ENCODE data around the gene TRAPPC1. TPM values are rescaled to one million over a fixed set of nuclear protein-coding genes. Genes with fewer than 3 reads are reported as not detected.
A peak's percentile ranks its signal among the peaks of the same experiment; 100 is the strongest.

Gene TRAPPC1
- total and polyA plus RNA-seq, 10 of the 15 experiments (the other 5 are each of a cell fraction or from before 2014, with no cell fraction given): 31.3 to 306 (median 134) TPM

DNA sequence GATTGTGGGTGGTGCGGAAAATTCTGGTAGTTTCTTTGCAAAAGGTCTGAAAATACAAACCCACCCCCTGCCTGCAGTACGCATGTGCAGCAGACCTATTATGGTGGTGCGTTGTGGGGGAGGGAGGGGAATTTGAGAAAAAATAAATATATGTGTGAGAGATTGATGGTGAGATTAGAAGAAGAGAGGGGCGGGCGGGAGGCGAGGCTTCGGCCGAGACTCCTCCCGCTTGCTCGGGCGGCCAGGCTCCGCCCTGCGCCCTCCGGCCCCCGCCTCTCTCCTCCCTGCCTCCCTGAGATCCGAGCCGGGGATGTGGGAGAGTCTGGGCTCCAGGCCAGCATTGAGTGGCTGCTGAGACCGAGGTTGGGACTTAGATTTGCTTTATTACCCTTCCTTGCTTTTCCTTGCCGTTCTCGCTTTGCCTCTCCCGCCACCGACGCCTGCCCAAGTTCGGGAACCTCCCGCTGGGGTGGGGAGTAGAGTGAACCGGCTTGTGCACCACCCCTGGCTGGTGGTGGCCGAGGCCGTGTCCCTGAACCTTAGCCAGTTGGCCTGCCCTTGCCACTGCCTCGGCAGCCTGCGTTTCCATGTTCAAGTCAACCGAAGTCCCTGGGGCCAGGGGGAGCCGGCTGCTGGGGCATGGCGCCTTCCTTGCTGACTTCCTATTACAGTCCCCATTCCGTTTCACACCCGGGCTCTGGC, 44.1 kb downstream of the TRAPPC1 start (continued):
- TF ChIP-seq NFXL1 (IDR thresholded peaks at IDR 0.05; ENCODE audit: borderline replicate concordance) (no peak), IKZF1 (conservative IDR thresholded peaks at IDR 0.05) (peak; percentile 72), SMAD5 (IDR thresholded peaks at IDR 0.05; ENCODE audit: low read depth) (no peak), GATAD2B (conservative IDR thresholded peaks at IDR 0.05; ENCODE audit: low read depth) (no peak), SMARCA5 (IDR thresholded peaks at IDR 0.05) (peak; percentile 22; the same call in 1 of the 2 replicates), STAT3 (IDR thresholded peaks at IDR 0.05; ENCODE audit: low read depth, low read length) (no peak), CEBPB (IDR thresholded peaks at IDR 0.05; ENCODE audit: borderline replicate concordance in 1 of 2, low read depth in 2 of 2, low read length in 2 of 2) (no peak), EED (IDR thresholded peaks at IDR 0.05; ENCODE audit: low read depth) (peak; percentile 21; the same call in 1 of the 2 replicates), TARDBP (IDR thresholded peaks at IDR 0.05; ENCODE audit: borderline replicate concordance) (no peak), SRF (IDR thresholded peaks at IDR 0.05; ENCODE audit: low read depth in 2 of 2, low read length in 2 of 2) (no peak), HDGF (IDR thresholded peaks at IDR 0.05) (peak; percentile 71; the same call in 1 of the 2 replicates), POU2F2 (IDR thresholded peaks at IDR 0.05; ENCODE audit: borderline replicate concordance, low read depth, low read length) (no peak), EGR1 (IDR thresholded peaks at IDR 0.05; ENCODE audit: borderline replicate concordance in 1 of 2, low read depth in 2 of 2, low read length in 2 of 2) (0 out of 3 replicates have a peak, but pooled peaks of 1 of the 2 experiments have one; percentile 18), CHD4 (IDR thresholded peaks at IDR 0.05) (no peak), FOS (IDR thresholded peaks at IDR 0.05; ENCODE audit: borderline replicate concordance, extremely low read depth, insufficient read length) (no peak), HCFC1 (IDR thresholded peaks at IDR 0.05; ENCODE audit: low read length) (no peak), MTA2 (IDR thresholded peaks at IDR 0.05; ENCODE audit: low read depth) (no peak), FOXM1 (IDR thresholded peaks at IDR 0.05; ENCODE audit: low read depth, low read length) (no peak)
- TF ChIP-seq, protein P1, sequence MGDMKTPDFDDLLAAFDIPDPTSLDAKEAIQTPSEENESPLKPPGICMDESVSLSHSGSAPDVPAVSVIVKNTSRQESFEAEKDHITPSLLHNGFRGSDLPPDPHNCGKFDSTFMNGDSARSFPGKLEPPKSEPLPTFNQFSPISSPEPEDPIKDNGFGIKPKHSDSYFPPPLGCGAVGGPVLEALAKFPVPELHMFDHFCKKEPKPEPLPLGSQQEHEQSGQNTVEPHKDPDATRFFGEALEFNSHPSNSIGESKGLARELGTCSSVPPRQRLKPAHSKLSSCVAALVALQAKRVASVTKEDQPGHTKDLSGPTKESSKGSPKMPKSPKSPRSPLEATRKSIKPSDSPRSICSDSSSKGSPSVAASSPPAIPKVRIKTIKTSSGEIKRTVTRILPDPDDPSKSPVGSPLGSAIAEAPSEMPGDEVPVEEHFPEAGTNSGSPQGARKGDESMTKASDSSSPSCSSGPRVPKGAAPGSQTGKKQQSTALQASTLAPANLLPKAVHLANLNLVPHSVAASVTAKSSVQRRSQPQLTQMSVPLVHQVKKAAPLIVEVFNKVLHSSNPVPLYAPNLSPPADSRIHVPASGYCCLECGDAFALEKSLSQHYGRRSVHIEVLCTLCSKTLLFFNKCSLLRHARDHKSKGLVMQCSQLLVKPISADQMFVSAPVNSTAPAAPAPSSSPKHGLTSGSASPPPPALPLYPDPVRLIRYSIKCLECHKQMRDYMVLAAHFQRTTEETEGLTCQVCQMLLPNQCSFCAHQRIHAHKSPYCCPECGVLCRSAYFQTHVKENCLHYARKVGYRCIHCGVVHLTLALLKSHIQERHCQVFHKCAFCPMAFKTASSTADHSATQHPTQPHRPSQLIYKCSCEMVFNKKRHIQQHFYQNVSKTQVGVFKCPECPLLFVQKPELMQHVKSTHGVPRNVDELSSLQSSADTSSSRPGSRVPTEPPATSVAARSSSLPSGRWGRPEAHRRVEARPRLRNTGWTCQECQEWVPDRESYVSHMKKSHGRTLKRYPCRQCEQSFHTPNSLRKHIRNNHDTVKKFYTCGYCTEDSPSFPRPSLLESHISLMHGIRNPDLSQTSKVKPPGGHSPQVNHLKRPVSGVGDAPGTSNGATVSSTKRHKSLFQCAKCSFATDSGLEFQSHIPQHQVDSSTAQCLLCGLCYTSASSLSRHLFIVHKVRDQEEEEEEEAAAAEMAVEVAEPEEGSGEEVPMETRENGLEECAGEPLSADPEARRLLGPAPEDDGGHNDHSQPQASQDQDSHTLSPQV (IDR thresholded peaks at IDR 0.05): no peak
- TF ChIP-seq, protein P2, sequence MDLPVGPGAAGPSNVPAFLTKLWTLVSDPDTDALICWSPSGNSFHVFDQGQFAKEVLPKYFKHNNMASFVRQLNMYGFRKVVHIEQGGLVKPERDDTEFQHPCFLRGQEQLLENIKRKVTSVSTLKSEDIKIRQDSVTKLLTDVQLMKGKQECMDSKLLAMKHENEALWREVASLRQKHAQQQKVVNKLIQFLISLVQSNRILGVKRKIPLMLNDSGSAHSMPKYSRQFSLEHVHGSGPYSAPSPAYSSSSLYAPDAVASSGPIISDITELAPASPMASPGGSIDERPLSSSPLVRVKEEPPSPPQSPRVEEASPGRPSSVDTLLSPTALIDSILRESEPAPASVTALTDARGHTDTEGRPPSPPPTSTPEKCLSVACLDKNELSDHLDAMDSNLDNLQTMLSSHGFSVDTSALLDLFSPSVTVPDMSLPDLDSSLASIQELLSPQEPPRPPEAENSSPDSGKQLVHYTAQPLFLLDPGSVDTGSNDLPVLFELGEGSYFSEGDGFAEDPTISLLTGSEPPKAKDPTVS (IDR thresholded peaks at IDR 0.05; ENCODE audit: low read depth, low read length): peak; percentile 98

Measured in GM12878 (cell line).